HG03280 (cell line): Measurements from ENCODE around the gene POU3F3.

ENCODE experiments used
- ATAC-seq: cut with Tn5 transposase; IDR thresholded peaks from one replicate; pipeline ENCODE4 v1.9.1; 2021; ENCODE audit warnings: mild to moderate bottlenecking, moderate library complexity; ENCODE audit not compliant: unreplicated experiment

POU3F3 gene

GRCh38 chr2:104859766-104860450 lies 6.0 kb downstream of the POU3F3 start:
- ATAC-seq: no peak

- ATAC-seq: no peak
Measured at GRCh38 chr2:104860451-104860790, 6.5 kb downstream of the POU3F3 start.

GRCh38 chr2:104861351-104862057 lies 7.6 kb downstream of the POU3F3 start:
- no peak for ATAC-seq

- no peak for ATAC-seq
Measured at GRCh38 chr2:104862058-104862941, 8.4 kb downstream of the POU3F3 start.

GRCh38 chr2:104863146-104863467 lies 9.2 kb downstream of the POU3F3 start:
- ATAC-seq: no peak

GRCh38 chr2:104863468-104864279 lies 9.8 kb downstream of the POU3F3 start:
- ATAC-seq: no peak

GRCh38 chr2:104864280-104865095 lies 10.6 kb downstream of the POU3F3 start:
- ATAC-seq: no peak

- ATAC-seq: no peak
Measured at GRCh38 chr2:104865096-104865470, 11.2 kb downstream of the POU3F3 start.

- ATAC-seq: no peak
Measured at GRCh38 chr2:104866122-104866864, 12.4 kb downstream of the POU3F3 start.

GRCh38 chr2:104866883-104867812 lies 13.2 kb downstream of the POU3F3 start:
- ATAC-seq: no peak

GRCh38 chr2:104867813-104868504 lies 14.0 kb downstream of the POU3F3 start:
- no peak for ATAC-seq

GRCh38 chr2:104868505-104868866 lies 14.6 kb downstream of the POU3F3 start:
- no peak for ATAC-seq

GRCh38 chr2:104870100-104870975 lies 16.4 kb downstream of the POU3F3 start:
- ATAC-seq: no peak

GRCh38 chr2:104871649-104871971 lies 17.7 kb downstream of the POU3F3 start:
- ATAC-seq: no peak

- ATAC-seq: no peak
Measured at GRCh38 chr2:104871972-104872865, 18.3 kb downstream of the POU3F3 start.
